ENCODE results near the gene SNHG17.

- TF ChIP-seq CTCF (IDR thresholded peaks at IDR 0.05; ENCODE audit: insufficient read depth, low read depth, low read length) (no peak), EZH2 (IDR thresholded peaks at IDR 0.05; ENCODE audit: insufficient read depth, low read length) (no peak)
These were observed 11.6 kb downstream of the SNHG17 start for GRCh38 chr20:38423541-38423940.

All from astrocyte (in vitro differentiated cells and primary cell).